IPS DF 6.9 (cell line): ENCODE results near the gene SCN4B.

ENCODE experiments used
- DNase-seq: peaks from one replicate; pipeline ENCODE4 v3.0.0-alpha.2; 2013; ENCODE audit warnings: low read depth, low spot score
- H3K27ac ChIP-seq: one replicate; pipeline ENCODE4 v1.5.1; 2013; ENCODE audit warnings: low read length, control low read depth
- H3K27me3 ChIP-seq: 2 replicates; pipeline ENCODE4 v1.6.1; 2013; ENCODE audit warnings: mild to moderate bottlenecking, low read length; ENCODE audit not compliant: control insufficient read depth, insufficient read depth
- H3K36me3 ChIP-seq: 2 replicates; pipeline ENCODE4 v1.6.1; 2013; ENCODE audit warnings: low read length; ENCODE audit not compliant: control insufficient read depth, insufficient read depth
- H3K4me1 ChIP-seq: 2 replicates; pipeline ENCODE4 v1.6.1; 2013; ENCODE audit warnings: low read length; ENCODE audit not compliant: control insufficient read depth, insufficient read depth
- H3K4me3 ChIP-seq: 2 replicates; pipeline ENCODE4 v1.5.1; 2013; ENCODE audit warnings: mild to moderate bottlenecking, low read length
- H3K9me3 ChIP-seq: 2 replicates; pipeline ENCODE4 v1.6.1; 2013; ENCODE audit warnings: low read length, inconsistent platforms; ENCODE audit not compliant: control insufficient read depth, insufficient read depth
- WGBS: extraction: QIAGEN DNeasy Blood & Tissue Kit; methylation state at CpG from one replicate; pipeline ENCODE4 v1.1.7; 2013; ENCODE audit warnings: mixed read lengths, missing lambda C conversion rate; ENCODE audit not compliant: insufficient read length, insufficient coverage; 5-methylcytosine and 5-hydroxymethylcytosine counted together

SCN4B gene

DNA sequence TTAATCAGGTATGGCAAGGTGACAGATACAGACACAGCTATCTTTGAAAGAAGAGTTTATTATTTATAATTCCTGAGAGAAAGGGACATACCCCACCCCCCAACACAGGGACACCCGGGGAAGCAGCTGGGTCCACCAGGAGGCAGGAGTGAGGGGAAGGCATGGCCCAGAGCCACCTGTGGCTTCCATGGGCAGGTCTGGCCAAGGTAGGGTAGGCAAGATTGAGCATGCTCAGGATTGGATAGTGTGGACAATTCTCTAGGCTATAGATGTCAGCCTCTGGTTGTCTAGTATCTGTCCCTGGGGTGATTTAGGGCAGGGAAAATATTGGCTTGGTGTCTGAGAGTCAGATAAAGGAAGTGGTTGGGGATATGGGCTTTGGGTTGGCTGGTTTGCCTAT is 38.4 kb downstream of the SCN4B start:
- WGBS = no CpG with 5 or more reads among the region's 1 CpG
- H3K4me1 ChIP-seq = no peaks in the 10 kb centered on the region; the same call in 1 of the 2 replicates
- no peaks in the 10 kb centered on the region for H3K9me3 ChIP-seq
- no peaks in the 10 kb centered on the region for H3K27me3 ChIP-seq
- H3K4me3 ChIP-seq = no peak overlapping the region
- H3K36me3 ChIP-seq = no peaks in the 10 kb centered on the region
- no peak for DNase-seq
- H3K27ac ChIP-seq = no peak overlapping the region

GRCh38 chr11:118112711-118113430 is 39.8 kb downstream of the SCN4B start:
- Histone ChIP-seq H3K4me1 (no peaks in the 10 kb centered on the region), H3K4me3 (no peak overlapping the region), H3K36me3 (no peaks in the 10 kb centered on the region), H3K27me3 (no peaks in the 10 kb centered on the region), H3K27ac (no peak overlapping the region), H3K9me3 (no peaks in the 10 kb centered on the region)
- no CpG with 5 or more reads among the region's 11 CpGs for WGBS
- no peak for DNase-seq

DNA sequence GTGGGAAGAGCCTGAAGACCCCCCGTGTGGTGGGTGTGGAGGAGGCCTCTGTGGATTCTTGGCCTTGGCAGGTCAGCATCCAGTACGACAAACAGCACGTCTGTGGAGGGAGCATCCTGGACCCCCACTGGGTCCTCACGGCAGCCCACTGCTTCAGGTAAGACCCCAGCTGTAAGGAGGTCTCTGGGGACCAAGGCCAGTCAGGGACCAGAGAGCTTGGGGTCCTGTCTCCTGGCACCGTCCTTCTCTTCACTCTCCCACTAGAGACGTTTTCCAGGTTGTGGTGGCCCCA is 40.9 kb downstream of the SCN4B start:
- H3K4me3 ChIP-seq = no peak overlapping the region; the same call in 1 of the 2 replicates
- H3K36me3 ChIP-seq = no peaks in the 10 kb centered on the region
- no peaks in the 10 kb centered on the region for H3K4me1 ChIP-seq
- no CpG with 5 or more reads among the region's 6 CpGs for WGBS
- H3K27me3 ChIP-seq = no peaks in the 10 kb centered on the region
- no peaks in the 10 kb centered on the region for H3K9me3 ChIP-seq
- no peak for DNase-seq
- H3K27ac ChIP-seq = no peak overlapping the region

DNA sequence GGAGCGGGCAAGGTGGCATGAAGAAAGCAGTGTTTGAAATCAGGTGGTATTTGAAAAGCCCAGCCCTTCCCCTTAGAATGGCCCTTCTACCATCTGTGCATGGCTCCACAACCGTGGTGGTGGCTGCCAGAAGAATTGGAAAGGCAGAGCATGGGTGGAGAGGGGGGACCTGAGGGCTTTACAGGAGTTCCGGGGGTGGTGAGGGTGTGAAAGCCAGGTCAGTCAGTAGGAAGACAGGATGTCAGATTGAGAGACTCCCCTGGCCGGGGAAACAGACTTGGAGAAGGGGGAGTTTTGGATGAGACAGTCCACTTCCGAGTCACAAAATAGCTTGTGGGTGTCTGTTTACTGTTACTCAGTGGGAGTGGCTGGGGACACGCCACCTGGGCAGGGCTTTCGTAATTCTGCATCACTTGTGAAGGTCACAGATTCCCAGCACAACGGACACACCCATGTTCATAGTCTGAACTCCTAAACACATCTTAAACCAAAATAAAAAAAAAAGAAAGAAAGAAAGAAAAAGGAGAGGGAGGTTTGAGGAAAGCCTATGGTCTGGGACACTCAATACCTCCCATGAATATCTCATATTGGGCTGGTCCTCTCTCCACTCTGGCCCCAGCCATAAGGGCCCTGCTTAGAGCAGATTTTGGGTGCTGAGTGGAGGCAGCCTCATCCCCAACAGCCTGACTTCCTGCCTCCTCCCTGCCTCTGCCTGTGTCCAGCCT is 41.4 kb downstream of the SCN4B start:
- whole genome bisulfite sequencing = no CpG with 5 or more reads among the region's 8 CpGs
- no peaks in the 10 kb centered on the region for H3K27me3 ChIP-seq
- no peaks in the 10 kb centered on the region for H3K4me1 ChIP-seq
- no peak overlapping the region for H3K27ac ChIP-seq
- no peaks in the 10 kb centered on the region for H3K9me3 ChIP-seq
- DNase-seq = no peak
- no peak overlapping the region; the same call in 1 of the 2 replicates for H3K4me3 ChIP-seq
- no peaks in the 10 kb centered on the region for H3K36me3 ChIP-seq

GRCh38 chr11:118109231-118109630 is 43.4 kb downstream of the SCN4B start:
- Histone ChIP-seq H3K9me3 (no peaks in the 10 kb centered on the region), H3K27ac (no peak overlapping the region), H3K4me1 (no peaks in the 10 kb centered on the region; the same call in 1 of the 2 replicates), H3K36me3 (no peaks in the 10 kb centered on the region), H3K27me3 (no peaks in the 10 kb centered on the region), H3K4me3 (no peak overlapping the region)
- no peak for DNase-seq
- WGBS = no CpG with 5 or more reads among the region's 2 CpGs

DNA sequence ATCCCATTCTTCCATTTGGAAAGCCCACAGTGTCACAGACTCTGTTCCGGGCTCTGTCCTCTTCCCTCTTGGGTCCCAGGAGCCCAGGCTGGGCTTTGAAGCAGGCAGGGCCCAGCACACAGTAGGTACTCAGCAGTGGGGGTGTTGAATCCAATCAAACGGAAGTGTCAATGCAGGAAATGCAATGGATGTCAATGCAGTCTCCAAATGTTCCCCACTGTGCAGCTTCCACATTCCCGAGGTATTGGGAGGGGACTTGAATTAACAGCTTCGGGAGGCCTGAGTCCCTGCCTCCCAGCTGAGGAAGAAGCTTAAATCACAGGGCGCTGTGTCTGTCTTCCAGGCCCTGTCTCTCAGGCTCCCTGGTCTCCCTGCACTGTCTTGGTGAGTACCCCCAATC is 44.1 kb downstream of the SCN4B start:
- H3K27me3 ChIP-seq = no peaks in the 10 kb centered on the region
- no peaks in the 10 kb centered on the region; the same call in 1 of the 2 replicates for H3K4me1 ChIP-seq
- no peak overlapping the region for H3K4me3 ChIP-seq
- H3K9me3 ChIP-seq = no peaks in the 10 kb centered on the region
- no CpG with 5 or more reads among the region's 5 CpGs for WGBS
- no peaks in the 10 kb centered on the region for H3K36me3 ChIP-seq
- DNase-seq = no peak
- H3K27ac ChIP-seq = no peak overlapping the region

- no peaks in the 10 kb centered on the region for H3K9me3 ChIP-seq
- H3K4me3 ChIP-seq = no peak overlapping the region
- no peaks in the 10 kb centered on the region for H3K36me3 ChIP-seq
- no peaks in the 10 kb centered on the region for H3K27me3 ChIP-seq
- WGBS = no CpG with 5 or more reads among the region's 2 CpGs
- H3K4me1 ChIP-seq = no peaks in the 10 kb centered on the region; the same call in 1 of the 2 replicates
- no peak overlapping the region for H3K27ac ChIP-seq
- no peak for DNase-seq
Measured at GRCh38 chr11:118106789-118107335, 45.8 kb downstream of the SCN4B start.

GRCh38 chr11:118105657-118106305 is 46.8 kb downstream of the SCN4B start:
- Histone ChIP-seq H3K27ac (no peak overlapping the region), H3K9me3 (no peaks in the 10 kb centered on the region), H3K4me1 (no peaks in the 10 kb centered on the region; the same call in 1 of the 2 replicates), H3K4me3 (no peak overlapping the region), H3K36me3 (no peaks in the 10 kb centered on the region), H3K27me3 (no peaks in the 10 kb centered on the region)
- DNase-seq = no peak
- WGBS = no CpG with 5 or more reads among the region's 4 CpGs

DNA sequence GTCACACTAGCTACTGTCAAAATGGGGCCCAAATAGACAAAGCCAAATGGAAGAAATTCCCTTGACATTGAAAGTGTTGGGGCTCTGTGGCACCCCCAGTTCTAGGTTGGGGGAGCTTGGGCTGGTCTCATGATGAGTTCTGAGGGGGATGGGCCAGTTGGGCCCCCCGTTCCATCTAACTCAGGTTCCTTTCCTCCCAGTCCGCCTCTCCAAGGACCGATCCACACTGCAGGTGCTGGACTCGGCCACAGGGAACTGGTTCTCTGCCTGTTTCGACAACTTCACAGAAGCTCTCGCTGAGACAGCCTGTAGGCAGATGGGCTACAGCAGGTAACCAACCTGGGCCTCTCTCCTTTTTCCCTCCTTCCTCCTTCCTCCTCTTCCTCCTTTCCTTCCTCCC is 48.1 kb downstream of the SCN4B start:
- H3K9me3 ChIP-seq = no peaks in the 10 kb centered on the region
- no peak overlapping the region for H3K27ac ChIP-seq
- H3K36me3 ChIP-seq = no peaks in the 10 kb centered on the region
- no peaks in the 10 kb centered on the region; the same call in 1 of the 2 replicates for H3K4me1 ChIP-seq
- WGBS = no CpG with 5 or more reads among the region's 6 CpGs
- no peak for DNase-seq
- no peaks in the 10 kb centered on the region for H3K27me3 ChIP-seq
- no peak overlapping the region for H3K4me3 ChIP-seq

- Histone ChIP-seq H3K27me3 (no peaks in the 10 kb centered on the region), H3K4me1 (peaks cover 3% of the 10 kb centered on the region; the same call in 1 of the 2 replicates)
- WGBS = no CpG with 5 or more reads among the region's 13 CpGs
Measured at GRCh38 chr11:118102721-118103261, 49.8 kb downstream of the SCN4B start.

More at GRCh38 chr11:118102721-118103261, 49.8 kb downstream of the SCN4B start:
- H3K27ac ChIP-seq = no peak overlapping the region
- H3K4me3 ChIP-seq = no peak overlapping the region
- H3K36me3 ChIP-seq = no peaks in the 10 kb centered on the region
- no peaks in the 10 kb centered on the region for H3K9me3 ChIP-seq
- DNase-seq = no peak
